Transverse colon (tissue), 4 donors: ENCODE data around the gene RHOBTB3.

Source experiments
- CTCF ChIP-seq, 5 experiments: fragments of 200-600 bp in 3 of 5; fragments of 450-650 bp in 2 of 5; sonication (generic) in 3 of 5; IDR thresholded peaks; 1 replicate in 2 of 5; 2 replicates in 3 of 5; pipeline ENCODE4 v1.5.1; 2016 to 2017; ENCODE audit warnings: antibody characterized with exemption in 5 of 5, inconsistent platforms in 3 of 5, mild to moderate bottlenecking in 2 of 5, moderate library complexity in 1 of 5
- EP300 ChIP-seq: sonication (generic); formaldehyde crosslinking; IDR thresholded peaks from one replicate; pipeline ENCODE4 v1.6.1; 2017; ENCODE audit warnings: antibody characterized with exemption, low read depth
- POLR2A ChIP-seq: fragments of 450-650 bp; IDR thresholded peaks from one replicate; pipeline ENCODE4 v1.6.1; 2016; ENCODE audit warnings: antibody characterized with exemption, mild to moderate bottlenecking, moderate library complexity
- POLR2AphosphoS5 ChIP-seq, 3 donors: sonication (generic); formaldehyde crosslinking; IDR thresholded peaks; one replicate each; pipeline ENCODE4 v1.6.1; 2016; ENCODE audit warnings: antibody characterized with exemption in 3 of 3

- no peak for TF ChIP-seq POLR2A
- TF ChIP-seq POLR2AphosphoS5 (IDR thresholded peaks at IDR 0.05): no peak
- no peak for TF ChIP-seq CTCF (IDR thresholded peaks at IDR 0.05)
- no peak for TF ChIP-seq EP300
These were observed 79.4 kb downstream of the RHOBTB3 start for GRCh38 chr5:95810305-95811125.
